K562 (cell line): ENCODE data around the gene TMEM63A. TPM values are rescaled to one million over a fixed set of nuclear protein-coding genes. Genes with fewer than 3 reads are reported as not detected.

Source experiments
- ASH1L ChIP-seq: fragments of 450-650 bp; IDR thresholded peaks from 2 replicates; pipeline ENCODE4 v1.6.1; 2018; ENCODE audit warnings: borderline replicate concordance, mild to moderate bottlenecking, low read depth; ENCODE audit not compliant: partially characterized antibody
- CCNT2 ChIP-seq: IDR thresholded peaks from 2 replicates; pipeline ENCODE4 v1.6.1; 2011; ENCODE audit warnings: borderline replicate concordance, low read depth, mild to moderate bottlenecking, moderate library complexity, mixed read lengths, low read length; ENCODE audit not compliant: insufficient read length; ENCODE audit errors: extremely low read depth
- EGR1 ChIP-seq: fragments of 450-650 bp; conservative IDR thresholded peaks from 2 replicates; pipeline ENCODE4 v1.6.1; 2017; ENCODE audit warnings: mild to moderate bottlenecking
- EHMT2 ChIP-seq: fragments of 450-650 bp; IDR thresholded peaks from 2 replicates; pipeline ENCODE4 v1.6.1; 2018; ENCODE audit warnings: antibody characterized with exemption
- FOSL1 ChIP-seq: fragments of 200-800 bp; sonication (Bioruptor generic); conservative IDR thresholded peaks from 2 replicates; pipeline ENCODE4 v1.6.1; 2016; ENCODE audit warnings: missing genetic modification characterization, missing compliant biosample characterization
- MAFG ChIP-seq: fragments of 450-650 bp; conservative IDR thresholded peaks from 2 replicates; pipeline ENCODE4 v1.6.1; 2016; ENCODE audit warnings: missing genetic modification characterization, missing compliant biosample characterization
- MAZ ChIP-seq, 2 experiments: fragments of 450-650 bp in 1 of 2; sonication (generic) in 1 of 2; formaldehyde crosslinking; IDR thresholded peaks in 1 of 2; conservative IDR thresholded peaks in 1 of 2; 2 replicates each; pipeline versions ENCODE4 v1.4.0 to v1.5.0; 2020; ENCODE audit warnings: mild to moderate bottlenecking in 1 of 2, missing genetic modification reagents in 1 of 2
- NFIX ChIP-seq: fragments of 250-450 bp; sonication (Bioruptor Pico); IDR thresholded peaks from 2 replicates; pipeline ENCODE4 v1.4.0; 2020; ENCODE audit warnings: low read depth, mild to moderate bottlenecking, moderate library complexity
- SIRT6 ChIP-seq: IDR thresholded peaks from one replicate; pipeline ENCODE4 v1.6.1; 2012; ENCODE audit warnings: low read depth, mild to moderate bottlenecking, control low read depth, inconsistent platforms, low read length, moderate library complexity
- SMAD4 ChIP-seq: fragments of 250-450 bp; sonication (Bioruptor Pico); conservative IDR thresholded peaks from 2 replicates; pipeline ENCODE4 v1.8.0; 2021; ENCODE audit warnings: inconsistent platforms, mild to moderate bottlenecking, moderate library complexity
- ZNF232 ChIP-seq: sonication (generic); formaldehyde crosslinking; IDR thresholded peaks from 2 replicates; pipeline ENCODE4 v1.8.0; 2022; ENCODE audit warnings: mild to moderate bottlenecking, missing genetic modification reagents
- polyA plus RNA-seq, 8 experiments: library from polyadenylated mRNA; depleted of rRNA in 4 of 8; stranded (reverse) in 5 of 8; unstranded in 3 of 8; fragments of >200 nt; fragmentation: Nextera tagmentation in 2 of 8; fragmentation: Illumina TruSeq in 1 of 8; extraction: Ambion mirVana in 2 of 8; extraction: Trizol in 1 of 8; gene quantifications; 2 replicates each; pipeline versions ENCODE4 v1.2.1 to v1.2.3, GENCODE V29; 2011 to 2014; ENCODE audit warnings: inconsistent platforms in 1 of 8, missing spikeins in 1 of 8
- total RNA-seq, 7 experiments: library from RNA; depleted of rRNA in 6 of 7; stranded (reverse); fragments of >200 nt in 6 of 7; fragmentation: Illumina TruSeq in 2 of 7; extraction: Trizol in 2 of 7; gene quantifications; 2 replicates each; pipeline versions ENCODE4 v1.2.1 to v1.2.3, GENCODE V29; 2011 to 2021; ENCODE audit warnings: low replicate concordance in 1 of 7
- TF ChIP-seq, protein P1 (sequence below): fragments of 450-650 bp; conservative IDR thresholded peaks from 2 replicates; pipeline ENCODE4 v1.6.1; 2016; ENCODE audit warnings: missing genetic modification characterization, low read depth, mild to moderate bottlenecking, missing compliant biosample characterization, moderate library complexity
- TF ChIP-seq, protein P2 (sequence below): fragments of 450-650 bp; IDR thresholded peaks from 2 replicates; pipeline ENCODE4 v1.6.1; 2016; ENCODE audit warnings: mild to moderate bottlenecking

TMEM63A gene
- total and polyA plus RNA-seq, 9 of the 15 experiments (the other 6 are each of a cell fraction or from before 2014, with no cell fraction given) = 2.0 to 54.6 (median 17.5) TPM

DNA sequence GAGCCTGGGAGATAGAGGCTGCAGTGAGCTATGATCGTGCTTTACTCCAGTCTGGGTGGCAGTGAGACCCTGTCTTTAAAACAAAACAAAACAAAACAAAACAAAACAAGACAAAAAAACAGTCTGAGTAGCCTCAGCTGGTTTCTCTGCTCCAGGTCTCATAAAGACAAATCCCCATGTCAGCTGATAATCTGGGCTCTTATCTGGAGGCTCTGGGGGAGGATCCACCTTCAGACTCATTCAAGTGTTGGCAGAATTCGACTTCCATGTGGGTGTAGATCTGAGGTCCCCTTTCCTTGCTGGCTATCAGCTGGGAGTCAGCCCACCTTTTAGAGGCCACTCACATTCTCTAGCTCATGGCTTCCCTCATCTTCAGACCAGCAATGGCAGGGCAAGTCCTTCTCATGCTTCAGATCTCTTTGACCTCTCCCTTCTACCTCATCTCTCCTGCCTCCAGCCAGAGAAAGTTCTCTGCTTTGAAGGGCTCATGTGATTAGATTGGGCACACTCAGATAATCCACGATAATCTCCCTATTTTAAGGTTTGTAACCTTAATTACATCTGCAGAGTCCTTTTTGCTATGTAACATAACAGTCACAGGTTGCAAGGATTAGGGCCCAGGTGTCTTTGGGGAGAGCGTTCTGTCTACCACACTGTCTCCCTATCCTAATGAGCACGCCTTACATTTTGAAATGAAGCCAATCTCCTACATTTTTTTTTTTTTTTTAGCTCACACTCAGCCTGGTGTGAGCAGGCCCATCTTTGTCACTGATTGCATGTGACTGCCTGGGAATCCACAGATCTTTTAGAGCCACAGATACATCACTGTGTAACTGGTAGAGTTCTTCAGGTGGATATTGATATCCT lies 49.3 kb upstream of the TMEM63A start (continued):
- TF ChIP-seq MAZ (CRISPR knock-in tag; conservative IDR thresholded peaks at IDR 0.05 in 1 of 2, IDR thresholded peaks at IDR 0.05 in 1 of 2) = 0 out of 4 replicates have a peak, but pooled peaks of 1 of the 2 experiments have one; percentile 31
- peak; percentile 39; the same call in 1 of the 2 replicates for TF ChIP-seq FOSL1 (tag)
- TF ChIP-seq MAFG (tag) = peak; percentile 40
- TF ChIP-seq SIRT6 = no peak
- TF ChIP-seq CCNT2 = peak; percentile 77
- peak; percentile 84 for TF ChIP-seq EGR1
- no peak for TF ChIP-seq EHMT2
- TF ChIP-seq NFIX = no peak
- peak; percentile 56; the same call in 1 of the 2 replicates for TF ChIP-seq SMAD4
- TF ChIP-seq ASH1L = no peak
- TF ChIP-seq, protein P1, sequence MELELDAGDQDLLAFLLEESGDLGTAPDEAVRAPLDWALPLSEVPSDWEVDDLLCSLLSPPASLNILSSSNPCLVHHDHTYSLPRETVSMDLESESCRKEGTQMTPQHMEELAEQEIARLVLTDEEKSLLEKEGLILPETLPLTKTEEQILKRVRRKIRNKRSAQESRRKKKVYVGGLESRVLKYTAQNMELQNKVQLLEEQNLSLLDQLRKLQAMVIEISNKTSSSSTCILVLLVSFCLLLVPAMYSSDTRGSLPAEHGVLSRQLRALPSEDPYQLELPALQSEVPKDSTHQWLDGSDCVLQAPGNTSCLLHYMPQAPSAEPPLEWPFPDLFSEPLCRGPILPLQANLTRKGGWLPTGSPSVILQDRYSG (tag) = 0 out of 2 replicates have a peak, but pooled peaks have one; percentile 47
- TF ChIP-seq, protein P2, sequence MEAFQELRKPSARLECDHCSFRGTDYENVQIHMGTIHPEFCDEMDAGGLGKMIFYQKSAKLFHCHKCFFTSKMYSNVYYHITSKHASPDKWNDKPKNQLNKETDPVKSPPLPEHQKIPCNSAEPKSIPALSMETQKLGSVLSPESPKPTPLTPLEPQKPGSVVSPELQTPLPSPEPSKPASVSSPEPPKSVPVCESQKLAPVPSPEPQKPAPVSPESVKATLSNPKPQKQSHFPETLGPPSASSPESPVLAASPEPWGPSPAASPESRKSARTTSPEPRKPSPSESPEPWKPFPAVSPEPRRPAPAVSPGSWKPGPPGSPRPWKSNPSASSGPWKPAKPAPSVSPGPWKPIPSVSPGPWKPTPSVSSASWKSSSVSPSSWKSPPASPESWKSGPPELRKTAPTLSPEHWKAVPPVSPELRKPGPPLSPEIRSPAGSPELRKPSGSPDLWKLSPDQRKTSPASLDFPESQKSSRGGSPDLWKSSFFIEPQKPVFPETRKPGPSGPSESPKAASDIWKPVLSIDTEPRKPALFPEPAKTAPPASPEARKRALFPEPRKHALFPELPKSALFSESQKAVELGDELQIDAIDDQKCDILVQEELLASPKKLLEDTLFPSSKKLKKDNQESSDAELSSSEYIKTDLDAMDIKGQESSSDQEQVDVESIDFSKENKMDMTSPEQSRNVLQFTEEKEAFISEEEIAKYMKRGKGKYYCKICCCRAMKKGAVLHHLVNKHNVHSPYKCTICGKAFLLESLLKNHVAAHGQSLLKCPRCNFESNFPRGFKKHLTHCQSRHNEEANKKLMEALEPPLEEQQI = 0 out of 2 replicates have a peak, but pooled peaks have one; percentile 16
- peak; percentile 22; the same call in 1 of the 2 replicates for TF ChIP-seq ZNF232
